Measurements from ENCODE around the gene DAB1.
A peak's percentile ranks its signal among the peaks of the same experiment; 100 is the strongest.
"Not testable (repeated sequence)": the region's sequence is repeated elsewhere in the genome, so short reads cannot be mapped to it uniquely, and the experiment has no call there.

DAB1 gene

DNA sequence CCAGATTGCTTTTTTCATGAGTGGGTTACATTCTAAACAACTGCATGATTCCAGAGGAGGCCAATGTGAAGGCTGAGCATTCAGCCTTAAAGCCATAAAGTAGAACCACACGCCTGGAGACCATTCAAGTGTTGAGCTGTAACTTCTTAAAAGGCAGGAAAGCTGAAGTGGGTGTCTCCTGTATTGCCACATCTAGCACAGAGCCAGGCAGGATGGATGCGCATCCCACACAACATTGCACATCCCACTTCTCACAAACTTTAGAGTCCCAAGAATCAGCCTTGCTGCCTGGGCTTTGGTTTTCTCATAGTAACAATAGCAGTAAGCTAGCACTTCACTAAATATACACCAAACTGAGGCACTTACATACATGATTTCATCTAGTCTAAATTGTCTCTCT is 151.7 kb downstream of the DAB1 start:
- no peak for DNase-seq (ENCODE audit: low read depth)

- no peak for DNase-seq (ENCODE audit: low read depth)
These were observed 152.7 kb downstream of the DAB1 start for GRCh38 chr1:57270927-57271698.

GRCh38 chr1:57269630-57270225 is 154.1 kb downstream of the DAB1 start:
- no peak for DNase-seq (ENCODE audit: low read depth)

GRCh38 chr1:57265104-57265503 is 158.8 kb downstream of the DAB1 start:
- DNase-seq (ENCODE audit: low read depth), result no peak

DNA sequence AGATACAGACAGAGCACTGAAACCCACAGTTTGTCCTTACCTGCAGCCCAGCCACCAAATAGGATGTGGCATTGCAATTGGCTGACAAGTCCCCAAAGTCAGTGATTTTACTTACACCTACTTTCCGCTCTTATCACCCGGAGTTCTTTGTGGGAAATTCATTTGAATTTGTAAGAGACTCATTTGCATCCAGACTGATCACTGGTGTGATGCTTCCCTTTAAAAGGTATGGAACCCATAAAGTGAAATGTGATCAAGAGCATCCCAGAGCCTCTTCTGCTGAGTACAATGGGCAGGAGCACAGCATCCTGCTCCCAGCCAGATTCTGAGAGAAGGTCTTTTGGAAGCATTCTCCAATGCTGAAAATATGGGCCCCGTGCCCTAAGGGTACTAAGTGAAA is 161.4 kb downstream of the DAB1 start:
- DNase-seq (ENCODE audit: low read depth), result no peak

- DNase-seq (ENCODE audit: low read depth), result no peak
These were observed 165.1 kb downstream of the DAB1 start for GRCh38 chr1:57258557-57259325.

DNA sequence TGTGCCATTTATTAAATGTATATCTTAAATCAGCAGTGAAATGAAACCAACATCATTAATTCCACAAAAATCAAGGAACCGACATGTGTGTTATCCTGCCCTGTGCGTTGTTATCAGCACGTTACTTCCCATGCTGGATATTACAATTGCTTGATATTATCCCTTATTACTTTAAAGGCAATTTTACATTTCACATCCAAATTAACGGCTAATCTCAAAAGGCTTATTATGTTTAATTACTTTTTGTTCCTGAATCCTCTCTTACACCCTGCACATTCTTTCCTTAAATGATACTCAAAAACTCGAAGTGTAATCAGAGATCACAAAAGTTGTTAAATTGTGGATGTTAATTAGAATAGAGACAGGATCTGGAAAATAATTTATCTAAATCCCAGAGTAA is 167.9 kb downstream of the DAB1 start:
- DNase-seq (ENCODE audit: low read depth), result no peak

GRCh38 chr1:57254022-57254421 is 169.8 kb downstream of the DAB1 start:
- DNase-seq (ENCODE audit: low read depth), result no peak

DNA sequence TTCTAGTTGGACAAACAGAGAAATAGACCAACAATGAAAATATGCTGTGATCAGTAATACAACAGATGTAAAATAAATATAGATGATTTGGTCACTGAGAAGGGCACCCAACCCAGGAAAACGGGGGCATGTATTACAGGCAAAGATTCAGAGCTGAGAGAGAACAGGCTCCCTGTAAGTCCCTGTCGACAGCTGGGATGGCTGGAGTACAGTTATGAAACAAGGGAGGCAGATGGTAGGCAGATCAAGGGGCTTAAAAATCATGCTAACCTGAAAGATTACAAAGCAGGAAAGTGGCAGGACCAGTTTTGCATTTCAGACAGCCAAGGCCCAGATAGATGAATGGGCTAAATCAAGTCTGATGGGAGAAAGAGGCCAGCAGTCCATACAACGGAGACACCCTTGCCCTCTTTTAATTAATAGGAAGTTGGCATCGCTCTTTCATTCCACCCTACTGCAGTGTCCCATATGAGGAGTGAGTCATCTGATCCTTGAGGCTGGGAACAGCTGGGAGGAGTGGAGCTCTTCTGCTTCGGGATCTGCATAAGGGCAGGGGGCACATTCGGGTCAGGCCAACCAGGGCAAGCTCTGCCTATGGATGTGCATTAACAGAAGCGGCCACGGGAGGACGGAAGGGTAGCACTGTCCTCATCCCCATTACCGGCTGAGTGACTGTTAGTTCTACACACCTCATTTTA is 171.1 kb downstream of the DAB1 start:
- no peak for DNase-seq (ENCODE audit: low read depth)

DNA sequence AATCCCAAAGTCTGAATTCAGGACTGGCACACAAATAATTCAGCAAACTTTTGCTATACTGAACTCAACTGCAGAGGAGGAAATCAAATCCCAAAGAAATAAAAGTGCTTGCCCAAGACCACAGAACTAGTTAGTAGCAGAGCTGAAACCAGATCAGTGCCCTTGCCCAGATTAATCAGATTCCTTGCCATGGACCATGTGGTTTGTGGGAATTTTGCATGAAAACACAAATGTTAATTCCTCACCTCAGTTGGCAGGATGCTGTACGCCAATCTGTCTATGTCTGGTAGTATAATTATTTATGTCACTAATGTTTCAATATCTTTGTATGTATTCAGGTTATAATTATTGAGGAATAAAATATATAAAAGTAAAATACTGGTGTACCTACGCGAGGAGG is 173.8 kb downstream of the DAB1 start:
- DNase-seq (ENCODE audit: low read depth), result no peak

DNA sequence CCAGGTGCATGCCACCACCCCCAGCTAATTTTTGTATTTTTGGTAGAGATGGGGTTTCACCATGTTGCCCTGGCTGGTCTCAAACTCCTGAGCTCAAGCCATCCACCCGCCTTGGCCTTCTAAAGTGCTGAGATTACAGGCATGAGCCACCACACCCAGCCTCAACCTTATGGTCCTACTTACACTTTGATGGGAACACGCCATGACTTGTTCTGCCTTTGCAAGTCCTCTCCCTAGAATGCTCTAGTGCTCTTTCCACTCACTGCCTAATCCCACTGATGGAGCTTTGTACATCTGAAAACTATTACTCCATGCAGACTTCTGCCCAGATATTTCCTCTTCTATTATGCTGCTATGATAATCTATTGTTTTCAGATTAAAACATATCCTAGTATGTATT is 174.3 kb downstream of the DAB1 start:
- DNase-seq (ENCODE audit: low read depth), result no peak

GRCh38 chr1:57248830-57249229 is 175.0 kb downstream of the DAB1 start:
- DNase-seq (ENCODE audit: low read depth), result no peak

GRCh38 chr1:57238233-57238781 is 185.6 kb downstream of the DAB1 start:
- no peak for DNase-seq (ENCODE audit: low read depth)

GRCh38 chr1:57235730-57236510 is 187.9 kb downstream of the DAB1 start:
- no peak for DNase-seq (ENCODE audit: low read depth)

DNA sequence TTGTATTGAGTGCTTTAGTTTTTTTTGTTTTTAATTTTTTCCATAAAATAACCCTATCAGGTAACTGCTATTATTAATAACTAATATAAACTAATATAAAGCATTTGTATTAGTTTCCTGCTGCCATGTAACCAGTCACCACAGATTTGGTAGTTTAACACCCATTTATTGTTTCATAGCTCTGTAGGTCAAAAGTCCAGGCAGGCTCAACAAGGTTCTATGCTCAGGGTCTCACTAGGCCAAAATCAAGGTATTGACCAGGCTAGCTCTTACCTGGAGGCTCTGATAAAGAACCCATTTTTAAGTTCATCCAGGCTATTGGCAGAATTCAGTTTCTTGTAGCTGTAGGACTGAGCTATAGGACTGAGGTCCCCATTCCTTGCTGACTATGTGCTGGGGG is 189.4 kb downstream of the DAB1 start:
- DNase-seq (ENCODE audit: low read depth), result no peak

- DNase-seq (ENCODE audit: low read depth), result peak; percentile 5
These were observed 191.4 kb downstream of the DAB1 start for GRCh38 chr1:57232500-57232899.

DNA sequence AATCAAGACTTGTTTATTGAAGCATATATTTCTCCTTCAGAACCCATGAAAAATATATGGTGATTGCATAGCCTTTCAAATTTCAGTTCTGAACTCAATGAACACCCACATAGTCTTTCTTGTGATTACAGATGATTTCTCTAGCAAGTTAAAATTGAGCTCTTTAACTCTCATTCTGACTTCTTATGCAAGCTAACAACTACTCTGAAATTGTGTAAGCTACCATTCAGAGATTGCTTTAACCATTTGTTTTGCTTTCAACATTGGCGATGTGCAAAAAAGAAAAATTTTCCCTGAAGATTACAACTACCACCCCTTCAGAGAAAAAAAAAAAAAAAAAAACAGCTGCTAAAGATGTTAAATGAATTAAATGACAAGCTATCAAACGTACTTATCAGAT is 193.9 kb downstream of the DAB1 start:
- no peak for DNase-seq (ENCODE audit: low read depth)

DNA sequence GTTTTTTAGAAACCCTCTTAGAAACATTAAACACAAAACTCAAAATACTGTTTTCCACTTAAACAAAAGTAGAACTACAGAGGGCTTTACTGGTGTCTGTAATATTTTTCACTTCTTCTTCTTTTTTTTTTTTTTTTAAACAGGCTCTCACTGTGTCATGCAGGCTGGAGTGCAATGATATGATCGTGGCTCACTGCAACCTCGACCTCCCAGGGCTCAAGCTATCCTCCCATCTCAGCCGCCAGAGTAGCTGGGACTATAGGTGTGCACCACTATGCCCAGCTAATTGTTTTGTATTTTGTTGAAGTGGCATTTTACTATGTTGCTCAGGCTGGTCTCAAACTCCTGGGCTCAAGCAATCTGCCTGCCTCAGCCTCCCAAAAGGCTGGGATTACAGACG is 194.8 kb downstream of the DAB1 start:
- no peak for DNase-seq (ENCODE audit: low read depth)

DNA sequence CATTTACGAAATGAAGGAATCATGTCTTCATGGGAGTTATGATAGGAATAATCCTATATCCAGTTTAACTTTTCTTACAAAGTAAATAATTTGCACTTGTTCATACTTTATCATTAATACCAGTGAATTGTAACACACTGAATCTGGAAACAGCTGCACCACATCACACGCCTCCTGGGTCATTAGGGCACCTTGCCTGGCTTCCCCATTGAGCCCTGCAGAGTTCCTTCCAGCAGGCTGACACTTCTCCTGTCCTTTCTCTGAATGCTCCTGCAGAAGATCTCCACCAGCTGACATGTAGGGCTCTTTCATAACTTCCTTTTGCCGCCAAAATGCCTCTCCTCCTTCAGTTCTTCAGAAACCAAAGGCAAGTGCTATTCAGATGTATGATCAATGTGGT is 201.1 kb downstream of the DAB1 start:
- DNase-seq (ENCODE audit: low read depth), result no peak

DNA sequence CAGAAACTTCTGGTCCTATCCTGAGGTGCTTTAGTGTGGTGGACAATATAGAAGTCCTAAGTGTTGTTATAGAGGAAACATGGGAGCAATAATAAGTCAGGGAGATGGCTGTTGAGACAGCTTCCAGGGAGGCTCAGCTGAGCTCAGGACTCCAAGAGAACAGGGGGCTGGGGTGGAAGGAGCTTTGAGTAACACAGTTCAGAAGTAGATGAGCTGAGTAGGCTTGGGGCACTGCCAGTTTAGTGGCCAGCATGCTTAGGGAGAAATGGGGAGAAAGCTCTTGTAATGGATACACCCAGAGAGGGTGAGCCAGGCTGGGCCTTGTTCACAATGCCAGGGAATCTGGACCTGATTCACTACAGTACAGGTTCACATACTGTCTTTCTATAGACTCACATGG is 201.6 kb downstream of the DAB1 start:
- DNase-seq (ENCODE audit: low read depth), result no peak

GRCh38 chr1:57220905-57221304 is 203.0 kb downstream of the DAB1 start:
- DNase-seq (ENCODE audit: low read depth), result not testable (repeated sequence)

Data from ELR (cell line).